ENCODE results near the gene ERFE.

The ERFE gene

DNA sequence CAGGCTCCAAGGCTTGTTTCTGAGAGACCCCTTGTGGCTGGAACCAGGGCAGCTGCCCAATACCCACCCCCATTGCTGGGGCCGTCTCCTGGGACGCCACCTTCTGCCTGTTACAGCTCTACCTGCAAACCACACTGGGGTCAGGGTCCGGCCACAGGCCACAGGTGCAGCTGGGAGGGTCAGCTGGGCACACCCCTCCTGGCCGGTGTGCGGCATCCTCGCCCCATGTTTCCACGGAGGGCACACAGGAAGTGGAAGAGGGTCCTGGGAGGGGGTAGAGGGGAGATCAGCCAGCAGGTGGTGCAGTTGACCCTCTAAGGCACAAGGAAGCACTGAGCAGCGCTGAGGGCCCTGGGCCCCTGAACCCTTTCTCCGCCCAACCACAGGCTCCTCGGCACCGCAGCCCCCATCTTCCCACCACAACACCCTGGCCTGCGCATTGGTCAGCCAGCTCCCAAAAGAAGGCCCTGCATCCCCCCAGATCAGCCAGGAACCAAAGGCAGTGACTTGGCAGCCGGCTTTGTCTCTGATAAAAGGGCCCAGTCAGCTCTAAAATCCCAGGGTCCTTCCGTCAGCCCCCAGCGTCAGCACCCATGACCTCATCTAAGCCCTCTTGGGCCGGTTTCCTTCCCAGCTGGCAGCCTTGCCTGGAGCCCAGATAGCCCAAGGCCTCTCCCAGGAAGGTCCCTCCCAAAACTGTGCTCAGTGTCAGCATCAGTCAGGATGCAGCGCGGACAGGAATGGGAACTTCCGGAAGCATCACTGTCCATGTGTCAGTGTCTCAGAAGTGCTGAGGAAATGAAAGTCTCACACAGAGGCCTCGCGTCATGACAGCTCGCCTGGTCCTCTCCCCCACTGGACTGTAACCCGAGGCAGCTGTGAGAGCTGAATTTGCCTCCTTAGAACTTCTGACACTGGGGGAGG, 1.7 kb downstream of the ERFE start:
- TF ChIP-seq POLR2A (IDR thresholded peaks at IDR 0.05; ENCODE audit: low read length) (no peak), GATA1 (IDR thresholded peaks at IDR 0.05; ENCODE audit: low read depth, low read length) (no peak)
- DNase-seq = peak; percentile 72 to 79

DNA sequence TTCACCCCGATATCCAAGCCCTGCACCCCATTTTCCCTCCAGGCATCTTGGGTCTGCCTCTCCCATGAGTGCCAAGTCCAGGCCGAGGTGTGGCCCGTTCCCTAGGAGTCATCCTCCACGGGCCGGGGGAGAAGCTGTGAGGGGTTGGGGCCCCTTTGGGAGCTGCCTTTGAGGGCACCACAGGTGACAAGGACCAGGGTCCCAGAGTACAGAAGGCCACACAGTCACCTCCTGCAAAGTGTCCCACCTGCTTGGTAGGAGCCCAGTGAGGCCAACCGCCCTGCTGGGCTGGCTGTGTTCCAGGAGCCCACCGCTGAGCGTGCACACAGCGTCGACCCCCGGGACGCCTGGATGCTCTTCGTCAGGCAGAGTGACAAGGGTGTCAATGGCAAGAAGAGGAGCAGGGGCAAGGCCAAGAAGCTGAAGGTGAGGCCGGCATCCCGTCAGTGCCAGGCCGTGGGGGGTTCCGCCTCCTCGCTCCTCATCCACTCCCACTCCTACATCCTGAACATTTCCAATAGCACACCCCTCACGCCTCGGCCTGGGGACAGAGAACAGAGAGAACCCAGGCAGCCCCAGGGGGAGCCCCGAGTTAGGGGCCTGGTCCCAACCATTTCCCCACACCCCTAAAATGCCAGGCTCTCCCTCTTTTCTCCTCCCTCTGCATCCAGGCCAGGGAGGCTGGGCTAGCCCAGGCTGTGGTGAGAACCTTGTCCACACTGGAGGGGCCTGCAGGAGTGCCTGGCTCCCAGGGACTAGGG, 2.7 kb downstream of the ERFE start:
- no peak for TF ChIP-seq GATA1 (IDR thresholded peaks at IDR 0.05; ENCODE audit: low read depth, low read length)
- peak; percentile 10 for TF ChIP-seq POLR2A (IDR thresholded peaks at IDR 0.05; ENCODE audit: low read length)
- DNase-seq = peak in 1 of 2 experiments; percentile 45

DNA sequence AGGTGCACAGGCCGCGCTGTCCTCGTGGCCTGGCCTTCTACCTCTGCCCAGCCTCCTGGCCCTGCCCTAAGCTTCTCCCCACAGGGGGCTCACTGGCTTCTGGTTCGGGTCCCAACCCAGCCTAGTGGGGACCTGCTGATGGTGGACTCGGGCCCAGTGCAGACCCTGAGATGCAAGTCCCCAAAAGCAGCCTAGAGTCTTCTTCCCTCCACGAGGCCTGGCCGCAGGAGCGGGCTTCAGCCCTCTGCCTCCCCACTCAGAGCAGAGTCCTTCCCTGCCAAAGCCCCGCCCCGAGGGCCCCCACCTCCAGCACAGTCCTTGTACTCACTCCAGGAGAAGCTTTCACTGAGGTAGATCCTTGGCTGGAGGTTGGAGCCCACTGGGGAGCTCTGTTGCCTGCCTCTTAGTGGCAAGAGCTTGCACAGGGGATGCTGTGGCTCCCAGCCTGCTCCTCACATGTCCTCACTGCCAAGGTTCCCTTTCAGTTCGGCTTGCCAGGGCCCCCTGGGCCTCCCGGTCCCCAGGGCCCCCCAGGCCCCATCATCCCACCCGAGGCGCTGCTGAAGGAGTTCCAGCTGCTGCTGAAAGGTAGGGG, 3.6 kb downstream of the ERFE start:
- TF ChIP-seq POLR2A (IDR thresholded peaks at IDR 0.05; ENCODE audit: low read length) (no peak), GATA1 (IDR thresholded peaks at IDR 0.05; ENCODE audit: low read depth, low read length) (no peak)
- peak; percentile 57 to 65 for DNase-seq

DNA sequence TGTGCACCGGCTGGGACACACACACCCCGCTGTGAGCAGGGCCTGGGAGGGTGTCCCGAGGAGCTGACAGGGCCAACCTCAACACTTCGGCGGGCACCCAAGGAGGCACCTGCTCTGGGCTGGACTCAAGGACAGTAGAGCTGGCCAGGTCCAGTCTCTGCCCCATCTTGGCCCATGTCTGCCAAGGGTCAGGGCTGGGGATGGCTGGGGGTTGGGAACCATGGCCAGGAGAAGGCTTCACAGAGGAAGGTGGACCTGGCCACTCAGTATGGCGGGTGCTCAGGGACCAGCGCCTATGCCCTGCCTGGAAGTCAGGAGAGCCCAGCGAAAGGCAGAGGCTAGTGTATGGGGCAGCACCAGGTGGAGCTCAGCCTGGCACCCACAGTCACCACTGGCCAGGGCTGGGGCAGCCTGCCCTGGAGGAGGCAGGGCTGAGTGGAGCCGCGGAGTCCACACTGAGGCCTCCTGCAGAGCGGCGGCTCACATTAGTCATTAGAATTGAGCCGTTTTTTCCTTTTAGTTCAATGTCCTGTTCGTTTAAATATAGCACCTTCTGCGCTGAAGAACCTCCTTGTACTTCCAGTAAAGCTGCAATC, 4.2 kb downstream of the ERFE start:
- TF ChIP-seq GATA1 (IDR thresholded peaks at IDR 0.05; ENCODE audit: low read depth, low read length) = no peak
- no peak for TF ChIP-seq POLR2A (IDR thresholded peaks at IDR 0.05; ENCODE audit: low read length)
- peak; percentile 58 to 71 for DNase-seq

DNA sequence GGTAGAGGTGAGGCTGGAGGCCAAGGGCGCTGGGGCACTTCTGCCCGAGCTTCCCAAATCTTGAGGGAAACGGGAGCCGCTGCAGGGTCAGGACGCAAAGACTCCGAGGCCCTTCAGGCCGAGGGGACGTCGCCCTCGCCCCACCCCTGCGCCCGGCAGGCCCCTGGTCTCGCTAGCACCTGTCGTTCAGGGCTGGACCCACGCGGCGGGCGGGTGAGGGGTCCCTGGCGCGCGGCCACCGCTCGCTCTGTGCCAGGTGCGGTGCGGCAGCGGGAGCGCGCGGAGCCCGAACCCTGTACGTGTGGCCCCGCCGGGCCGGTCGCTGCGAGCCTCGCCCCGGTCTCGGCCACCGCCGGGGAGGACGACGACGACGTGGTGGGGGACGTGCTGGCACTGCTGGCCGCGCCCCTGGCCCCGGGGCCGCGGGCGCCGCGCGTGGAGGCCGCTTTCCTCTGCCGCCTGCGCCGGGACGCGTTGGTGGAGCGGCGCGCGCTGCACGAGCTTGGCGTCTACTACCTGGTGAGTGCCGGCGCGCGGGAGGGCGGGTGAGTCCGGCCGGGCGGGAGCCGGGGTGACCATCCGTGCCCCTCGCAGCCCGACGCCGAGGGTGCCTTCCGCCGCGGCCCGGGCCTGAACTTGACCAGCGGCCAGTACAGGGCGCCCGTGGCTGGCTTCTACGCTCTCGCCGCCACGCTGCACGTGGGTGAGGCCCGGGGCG, 4.9 kb downstream of the ERFE start:
- DNase-seq = peak; percentile 58 to 73
- no peak for TF ChIP-seq GATA1 (IDR thresholded peaks at IDR 0.05; ENCODE audit: low read depth, low read length)
- TF ChIP-seq POLR2A (IDR thresholded peaks at IDR 0.05; ENCODE audit: low read length) = peak; percentile 53

DNA sequence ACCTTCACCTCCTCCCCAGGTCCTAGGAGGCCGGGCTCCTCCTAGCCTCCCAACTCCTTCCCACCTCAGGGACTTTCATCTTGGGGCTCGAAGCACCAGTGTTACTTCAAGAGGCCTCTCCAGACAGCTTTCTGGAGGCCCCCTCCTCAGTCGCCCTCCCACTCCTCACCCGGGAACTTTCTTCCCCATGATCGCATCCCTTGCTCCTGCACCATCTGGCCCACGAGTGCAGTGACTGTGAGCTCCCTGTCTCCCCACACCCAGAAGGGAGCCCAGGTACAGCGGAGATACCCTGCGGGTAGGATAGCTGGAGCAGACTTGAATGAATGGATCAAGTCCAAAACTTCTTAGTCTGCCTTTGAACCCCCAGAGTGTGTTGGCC, 6.1 kb downstream of the ERFE start:
- TF ChIP-seq GATA1 (IDR thresholded peaks at IDR 0.05; ENCODE audit: low read depth, low read length) (no peak), POLR2A (IDR thresholded peaks at IDR 0.05; ENCODE audit: low read length) (no peak)
- peak in 1 of 2 experiments; percentile 49 for DNase-seq

DNA sequence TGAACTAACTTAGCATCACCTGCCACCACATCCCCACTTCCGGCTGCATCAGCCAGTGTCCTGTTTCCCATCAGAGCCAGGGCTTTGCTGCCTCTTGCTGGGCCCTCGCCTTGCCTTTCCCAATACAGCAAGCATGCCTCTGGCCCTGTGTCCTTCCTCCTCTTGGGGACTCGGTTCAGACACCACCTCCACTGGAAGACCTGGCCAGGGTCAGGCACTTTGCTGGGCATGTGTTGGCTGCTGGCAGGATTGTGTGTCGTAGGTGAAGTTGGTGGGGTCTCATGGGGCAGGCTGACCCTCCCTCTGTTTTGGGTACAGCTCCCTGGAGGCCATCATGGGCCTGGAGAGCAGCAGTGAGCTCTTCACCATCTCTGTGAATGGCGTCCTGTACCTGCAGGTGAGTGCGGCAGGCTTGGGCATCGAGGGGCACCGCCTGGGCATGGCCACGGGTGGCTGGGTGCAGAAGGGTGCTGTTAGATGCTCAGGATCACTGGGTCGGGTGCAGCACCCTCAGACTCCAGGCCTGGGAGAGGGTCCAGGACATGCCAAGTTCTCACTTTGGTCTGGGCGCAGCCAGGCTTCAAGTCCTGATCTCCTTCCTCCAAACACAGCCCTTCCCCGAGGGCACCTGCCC, 6.6 kb downstream of the ERFE start:
- TF ChIP-seq POLR2A (IDR thresholded peaks at IDR 0.05; ENCODE audit: low read length) (no peak), GATA1 (IDR thresholded peaks at IDR 0.05; ENCODE audit: low read depth, low read length) (no peak)
- peak in 1 of 2 experiments; percentile 49 for DNase-seq

DNA sequence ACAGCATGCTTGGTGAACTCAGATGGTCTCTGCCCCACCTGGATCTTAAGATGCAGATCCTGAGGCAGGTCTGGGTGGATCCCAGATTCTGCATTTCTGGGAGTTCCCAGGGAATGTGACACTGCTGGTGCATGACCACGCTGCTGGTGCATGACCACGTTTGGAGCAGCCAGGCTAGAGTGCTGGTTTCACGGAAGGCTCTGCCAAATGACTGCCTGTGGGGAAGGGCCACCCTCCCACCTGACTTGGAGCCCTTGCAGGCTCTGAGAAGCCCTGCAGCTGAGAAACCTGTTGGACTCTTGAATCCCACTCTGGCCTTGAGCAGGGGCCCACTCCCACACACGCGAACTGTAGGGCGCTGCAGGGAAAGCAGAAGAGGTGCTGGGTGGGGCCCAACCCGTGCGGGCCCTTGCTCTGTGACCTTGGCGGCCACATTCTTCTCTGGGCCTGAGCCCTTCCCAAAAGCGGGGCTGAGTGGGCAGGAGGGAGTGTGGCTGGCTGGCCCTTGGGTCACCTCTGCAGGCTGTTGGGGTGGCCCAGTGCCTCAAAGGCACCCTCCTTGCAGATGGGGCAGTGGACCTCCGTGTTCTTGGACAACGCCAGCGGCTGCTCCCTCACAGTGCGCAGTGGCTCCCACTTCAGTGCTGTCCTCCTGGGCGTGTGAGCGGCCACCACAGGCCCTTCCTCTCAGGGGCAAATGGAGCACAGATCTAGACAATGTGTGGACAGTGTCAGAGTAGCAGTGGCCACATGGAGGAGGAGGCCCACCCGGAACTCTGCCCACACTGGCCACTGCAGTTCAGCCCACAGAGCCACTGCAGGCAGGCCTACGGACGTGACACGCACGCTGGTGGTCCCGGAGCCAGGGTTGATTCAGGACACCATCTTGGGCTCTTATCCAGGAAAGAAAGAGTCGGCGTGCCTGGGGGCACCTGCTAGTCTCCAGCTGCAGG, 7.9 kb downstream of the ERFE start:
- peak; percentile 49 to 55 for DNase-seq

DNA sequence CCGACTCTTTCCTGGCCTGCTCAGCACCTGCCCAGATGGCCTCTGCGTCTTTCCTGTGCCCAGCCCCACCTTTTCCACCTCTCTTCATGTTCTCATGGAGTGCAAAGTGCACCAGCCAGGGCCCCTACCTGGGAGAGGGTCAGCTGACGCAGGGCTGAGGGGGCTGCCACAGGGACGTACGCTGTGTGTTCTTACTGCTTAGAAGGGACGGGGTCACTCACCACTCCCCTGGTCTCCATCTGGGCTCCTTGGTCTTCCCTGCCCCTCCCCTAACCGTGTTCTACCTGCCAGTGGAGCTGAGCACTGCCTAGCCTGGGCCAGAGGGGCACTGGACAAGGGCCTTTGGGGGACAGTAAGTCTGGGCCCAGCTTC, 8.6 kb downstream of the ERFE start:
- no peak for DNase-seq
- TF ChIP-seq GATA1 (IDR thresholded peaks at IDR 0.05; ENCODE audit: low read depth, low read length) (no peak), POLR2A (IDR thresholded peaks at IDR 0.05; ENCODE audit: low read length) (no peak)

More for the DNA sequence above, 7.9 kb downstream of the ERFE start:
- TF ChIP-seq GATA1 (IDR thresholded peaks at IDR 0.05; ENCODE audit: low read depth, low read length) (no peak), POLR2A (IDR thresholded peaks at IDR 0.05; ENCODE audit: low read length) (no peak)

DNA sequence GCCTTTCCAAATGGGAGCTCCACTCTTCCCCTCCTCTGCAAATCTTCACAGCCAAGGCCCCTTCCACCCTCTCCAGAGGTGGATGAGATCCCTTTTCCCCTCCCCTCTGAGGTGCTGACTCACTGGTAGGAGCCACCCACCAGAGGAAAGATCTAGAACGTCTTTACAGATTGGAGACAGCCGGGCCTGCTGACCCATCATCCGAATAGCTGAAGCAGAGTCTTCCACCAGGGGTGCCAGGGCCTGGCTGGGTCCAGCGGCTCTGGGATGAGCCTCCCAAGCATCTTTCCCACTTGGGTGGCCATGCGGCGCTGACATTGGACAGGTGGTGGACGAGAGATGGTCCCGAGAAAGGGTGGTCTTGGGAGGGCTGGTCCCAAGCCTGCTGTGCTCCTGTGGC, 9.0 kb downstream of the ERFE start:
- peak; percentile 64 to 74 for DNase-seq
- TF ChIP-seq POLR2A (IDR thresholded peaks at IDR 0.05; ENCODE audit: low read length) (no peak), GATA1 (IDR thresholded peaks at IDR 0.05; ENCODE audit: low read depth, low read length) (no peak)

DNA sequence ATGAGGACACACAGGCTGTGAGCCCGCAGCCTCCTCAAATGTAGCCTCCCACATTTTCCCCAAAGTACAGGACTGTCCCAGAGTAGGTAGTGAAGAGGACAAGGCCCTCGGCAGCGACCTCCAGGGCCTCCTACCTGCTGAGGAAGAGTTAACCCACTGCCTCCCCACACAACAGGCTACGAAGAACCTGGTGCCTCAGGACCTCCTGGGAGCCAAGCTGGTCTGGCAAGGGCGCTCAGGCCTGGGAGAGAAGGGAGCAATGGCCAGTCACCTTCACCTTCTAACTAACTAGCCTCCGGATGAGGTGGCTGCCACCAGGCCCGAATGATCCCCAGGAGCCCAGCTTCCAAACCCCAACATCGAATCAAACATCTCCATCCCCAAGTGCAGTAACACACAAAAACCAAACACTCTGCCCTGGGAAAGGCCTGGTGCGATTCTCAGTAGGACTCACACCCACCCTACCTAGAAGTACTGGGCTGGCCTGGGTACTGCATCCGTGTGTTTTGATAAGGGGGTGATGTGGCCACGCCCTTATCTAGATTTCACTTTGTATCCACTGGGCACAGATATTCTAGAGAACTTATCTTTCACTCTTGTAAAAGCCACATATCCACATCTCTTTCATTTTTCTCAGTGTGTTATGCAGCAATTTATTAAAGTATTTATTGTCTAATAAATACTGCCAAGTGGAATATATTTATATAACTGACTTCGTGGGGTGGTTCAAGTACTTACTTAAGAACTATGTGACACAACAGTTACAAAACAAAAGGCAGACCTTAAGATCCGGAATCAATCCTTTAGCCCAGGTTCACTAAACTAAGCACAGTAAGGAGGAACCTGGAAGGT, 9.7 kb downstream of the ERFE start:
- DNase-seq = peak; percentile 90 to 94
- TF ChIP-seq POLR2A (IDR thresholded peaks at IDR 0.05; ENCODE audit: low read length) (peak; percentile 60), GATA1 (IDR thresholded peaks at IDR 0.05; ENCODE audit: low read depth, low read length) (no peak)
